NCI-H226 (cell line): ENCODE results near the gene TRMT13.

Experiments
- DNase-seq: peaks from one replicate; pipeline ENCODE4 v3.0.0-alpha.2; 2015

TRMT13 gene

GRCh38 chr1:100132566-100133477 is at the start of gene TRMT13, which contains the start of gene SASS6:
Gene TRMT13 (plus strand): TSS chr1:100133163. CDS start chr1:100133169, 6 bp downstream.
Gene SASS6 (minus strand): TSS chr1:100132930. CDS start chr1:100132814, 116 bp downstream.
- DNase-seq = peak; percentile 97

- no peak for DNase-seq
These were observed 45.6 kb upstream of the TRMT13 start for GRCh38 chr1:100087396-100087795.

- DNase-seq = no peak
These were observed 43.9 kb upstream of the TRMT13 start for GRCh38 chr1:100089082-100089481.

GRCh38 chr1:100090471-100090870 is 42.5 kb upstream of the TRMT13 start:
- DNase-seq = no peak

GRCh38 chr1:100100202-100100601 is 32.8 kb upstream of the TRMT13 start:
- peak; percentile 53 for DNase-seq

GRCh38 chr1:100101564-100101963 is 31.4 kb upstream of the TRMT13 start:
- no peak for DNase-seq

- no peak for DNase-seq
These were observed 25.3 kb upstream of the TRMT13 start for GRCh38 chr1:100107696-100108095.

GRCh38 chr1:100109554-100110066 is 23.4 kb upstream of the TRMT13 start:
- DNase-seq = no peak

- DNase-seq = no peak
These were observed 17.4 kb upstream of the TRMT13 start for GRCh38 chr1:100115524-100115923.

- DNase-seq = no peak
These were observed 10.8 kb upstream of the TRMT13 start for GRCh38 chr1:100122177-100122576.

- DNase-seq = no peak
These were observed 5.7 kb upstream of the TRMT13 start for GRCh38 chr1:100127226-100127625.

GRCh38 chr1:100130552-100131077 is 2.3 kb upstream of the TRMT13 start:
- no peak for DNase-seq

- DNase-seq = no peak
These were observed 1.3 kb upstream of the TRMT13 start for GRCh38 chr1:100131623-100132022.

GRCh38 chr1:100134872-100135271 is 1.9 kb downstream of the TRMT13 start:
- DNase-seq = no peak

- no peak for DNase-seq
These were observed 4.6 kb downstream of the TRMT13 start for GRCh38 chr1:100137602-100138001.

- DNase-seq = no peak
These were observed 8.2 kb downstream of the TRMT13 start for GRCh38 chr1:100141192-100141591.

- DNase-seq = no peak
These were observed 9.4 kb downstream of the TRMT13 start for GRCh38 chr1:100142343-100142742.

GRCh38 chr1:100145116-100145515 is 12.2 kb downstream of the TRMT13 start:
- DNase-seq = no peak

GRCh38 chr1:100146958-100147357 is 14.0 kb downstream of the TRMT13 start:
- DNase-seq = no peak

- no peak for DNase-seq
These were observed 14.9 kb downstream of the TRMT13 start for GRCh38 chr1:100147875-100148274.

- DNase-seq = no peak
These were observed 18.7 kb downstream of the TRMT13 start for GRCh38 chr1:100151679-100152078.

- DNase-seq = no peak
These were observed 19.3 kb downstream of the TRMT13 start for GRCh38 chr1:100152271-100152670.

GRCh38 chr1:100162881-100163280 is 29.9 kb downstream of the TRMT13 start:
- no peak for DNase-seq

GRCh38 chr1:100164216-100164615 is 31.3 kb downstream of the TRMT13 start:
- DNase-seq = no peak
